Islet of Langerhans (tissue), 1 donor: ENCODE measurements around the gene ADCK2.
"Not testable (repeated sequence)": the region's sequence is repeated elsewhere in the genome, so short reads cannot be mapped to it uniquely, and the experiment has no call there.

Experiments
- FAIRE-seq: peaks from one replicate; lab custom pipeline; 2011; peaks lifted over from hg19 to GRCh38; lab: Jason Lieb, UNC

ADCK2 gene, protein sequence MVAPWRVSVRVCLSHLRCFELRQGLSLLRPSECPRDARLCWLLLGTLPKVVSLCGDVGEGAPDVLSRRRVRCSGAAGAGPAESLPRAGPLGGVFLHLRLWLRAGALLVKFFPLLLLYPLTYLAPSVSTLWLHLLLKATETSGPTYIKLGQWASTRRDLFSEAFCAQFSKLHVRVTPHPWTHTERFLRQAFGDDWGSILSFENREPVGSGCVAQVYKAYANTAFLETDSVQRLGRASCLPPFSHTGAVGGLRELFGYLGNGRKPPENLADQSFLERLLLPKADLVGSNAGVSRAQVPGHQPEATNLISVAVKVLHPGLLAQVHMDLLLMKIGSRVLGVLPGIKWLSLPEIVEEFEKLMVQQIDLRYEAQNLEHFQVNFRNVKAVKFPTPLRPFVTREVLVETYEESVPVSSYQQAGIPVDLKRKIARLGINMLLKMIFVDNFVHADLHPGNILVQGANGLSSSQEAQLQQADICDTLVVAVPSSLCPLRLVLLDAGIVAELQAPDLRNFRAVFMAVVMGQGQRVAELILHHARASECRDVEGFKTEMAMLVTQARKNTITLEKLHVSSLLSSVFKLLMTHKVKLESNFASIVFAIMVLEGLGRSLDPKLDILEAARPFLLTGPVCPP

GRCh38 chr7:140672382-140673062 is at the start of gene ADCK2:
Gene ADCK2 (plus strand): TSS chr7:140672945. CDS start chr7:140673331, 386 bp downstream.
- no peak for FAIRE-seq

- no peak for FAIRE-seq
Observed at GRCh38 chr7:140623980-140624379, 48.8 kb upstream of the ADCK2 start.

DNA sequence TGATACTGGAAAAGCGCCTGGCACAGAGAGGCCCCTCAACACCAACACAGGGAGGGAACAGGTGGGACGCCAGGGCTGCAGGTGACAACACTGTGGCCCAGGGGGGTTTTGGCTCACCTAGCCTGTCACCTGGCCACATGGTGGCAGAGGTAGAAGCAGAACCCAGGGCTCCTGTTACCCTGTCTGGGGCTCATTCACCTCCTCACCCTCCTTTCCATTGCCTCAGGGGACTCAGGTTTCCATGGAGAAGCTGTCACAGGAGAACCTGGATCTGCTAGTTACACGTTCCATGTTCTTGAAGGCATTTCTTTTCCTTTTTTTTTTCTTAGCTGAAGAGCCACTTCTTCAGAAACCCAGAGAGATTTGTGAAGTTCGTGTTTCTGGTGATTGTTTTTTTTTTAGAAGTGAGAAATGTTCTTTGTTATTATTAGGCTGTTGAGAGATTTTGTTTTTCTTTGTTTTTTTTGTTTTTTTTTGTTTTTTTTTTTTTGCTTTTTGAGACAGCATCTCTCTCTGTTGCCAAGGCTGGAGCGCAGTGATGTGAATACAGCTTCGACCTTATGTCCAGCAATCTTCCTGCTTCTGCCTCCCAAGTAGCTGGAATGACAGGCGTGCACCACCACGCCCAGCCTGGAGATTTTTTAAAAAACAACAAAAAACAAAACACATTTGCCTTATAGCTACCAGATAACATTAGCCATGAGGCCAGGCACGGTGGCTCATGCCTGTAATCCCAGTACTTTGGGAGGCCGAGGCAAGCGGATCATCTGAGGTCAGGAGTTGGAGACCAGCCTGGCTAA is 48.2 kb upstream of the ADCK2 start:
- FAIRE-seq, result no peak

- FAIRE-seq, result not testable (repeated sequence)
Observed at GRCh38 chr7:140625192-140625558, 47.6 kb upstream of the ADCK2 start.

GRCh38 chr7:140625908-140626868 is 46.6 kb upstream of the ADCK2 start:
- no peak for FAIRE-seq

- no peak for FAIRE-seq
Observed at GRCh38 chr7:140631021-140631420, 41.7 kb upstream of the ADCK2 start.

GRCh38 chr7:140631602-140632001 is 41.1 kb upstream of the ADCK2 start:
- FAIRE-seq, result no peak

GRCh38 chr7:140635345-140635744 is 37.4 kb upstream of the ADCK2 start:
- FAIRE-seq, result no peak

DNA sequence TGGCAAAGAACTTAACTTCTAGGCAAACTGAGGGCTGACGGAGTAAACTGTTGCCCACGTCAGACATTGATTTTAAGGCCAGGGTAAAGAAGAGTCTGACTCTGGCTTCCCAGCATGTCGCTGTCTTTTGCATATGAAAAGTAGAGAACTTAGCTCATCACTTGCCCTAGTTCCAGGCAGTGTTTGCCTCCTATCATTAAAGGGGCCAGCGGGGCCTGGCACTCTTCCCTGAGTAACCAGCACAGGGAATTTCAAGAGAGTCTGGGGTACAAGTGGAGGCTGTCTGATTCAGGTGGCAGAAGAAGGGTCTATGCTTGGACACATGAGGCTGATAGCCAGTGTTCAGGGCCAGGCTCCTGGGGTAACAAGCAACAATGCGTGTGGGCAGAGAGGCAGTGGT is 36.9 kb upstream of the ADCK2 start:
- no peak for FAIRE-seq

DNA sequence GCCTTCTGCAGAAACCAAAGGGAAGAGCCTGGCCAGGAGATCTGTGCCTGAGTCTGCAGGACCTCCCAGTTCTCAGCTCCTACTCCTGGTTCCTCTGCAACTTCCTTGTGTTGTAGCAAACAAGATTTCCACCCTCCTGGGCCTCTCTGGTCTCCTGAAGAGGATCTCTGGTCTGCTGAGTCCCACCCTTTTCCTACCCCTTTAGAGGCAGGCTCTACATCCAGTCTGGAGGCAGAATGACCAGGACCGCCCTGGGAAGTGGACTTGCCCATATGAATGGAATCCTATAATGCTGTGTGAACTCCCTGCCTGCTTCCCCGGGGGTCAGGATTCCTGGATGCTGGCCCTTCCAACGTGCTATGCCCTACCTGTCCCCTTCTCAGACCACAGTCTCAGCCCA is 35.3 kb upstream of the ADCK2 start:
- FAIRE-seq, result no peak

DNA sequence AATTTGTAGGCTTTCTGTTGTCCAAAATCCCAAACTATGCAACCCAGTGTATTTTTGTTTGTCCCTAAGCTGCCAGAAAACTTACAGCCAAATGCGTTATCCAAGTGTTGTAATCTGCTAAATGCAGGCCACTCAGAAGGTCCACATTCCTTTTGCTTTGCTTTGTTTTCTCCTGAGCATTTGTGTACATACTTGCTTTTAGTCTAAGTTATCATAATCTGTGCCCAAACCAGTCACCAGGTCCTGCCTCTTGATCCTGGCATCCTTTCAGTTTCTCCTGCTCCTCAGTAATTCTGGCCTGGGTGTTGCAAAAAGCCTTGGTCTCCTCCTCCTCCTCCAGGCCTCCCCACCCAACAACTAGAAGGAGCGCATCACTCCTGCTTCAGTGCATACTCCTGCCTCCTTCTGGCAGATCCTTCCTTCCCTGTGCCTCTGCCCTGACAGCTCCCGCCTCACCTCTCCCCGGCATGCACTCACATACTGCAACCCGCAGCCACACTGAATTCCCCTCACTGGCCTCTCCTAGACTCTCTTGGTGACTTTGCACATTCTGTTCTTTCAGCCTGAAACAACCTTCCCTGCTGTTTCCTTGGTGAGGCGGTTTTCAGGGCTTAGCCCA is 34.5 kb upstream of the ADCK2 start:
- FAIRE-seq, result no peak

- FAIRE-seq, result no peak
Observed at GRCh38 chr7:140639366-140640053, 33.2 kb upstream of the ADCK2 start.

GRCh38 chr7:140640060-140640637 is 32.6 kb upstream of the ADCK2 start:
- FAIRE-seq, result no peak

GRCh38 chr7:140640727-140641523 is 31.8 kb upstream of the ADCK2 start, which contains the start of gene DENND2A:
Gene DENND2A (minus strand): TSS chr7:140640813. CDS start chr7:140602397, 38,416 bp downstream.
- FAIRE-seq, result no peak

- no peak for FAIRE-seq
Observed at GRCh38 chr7:140641524-140642195, 31.1 kb upstream of the ADCK2 start.

GRCh38 chr7:140643416-140643815 is 29.3 kb upstream of the ADCK2 start:
- FAIRE-seq, result no peak

DNA sequence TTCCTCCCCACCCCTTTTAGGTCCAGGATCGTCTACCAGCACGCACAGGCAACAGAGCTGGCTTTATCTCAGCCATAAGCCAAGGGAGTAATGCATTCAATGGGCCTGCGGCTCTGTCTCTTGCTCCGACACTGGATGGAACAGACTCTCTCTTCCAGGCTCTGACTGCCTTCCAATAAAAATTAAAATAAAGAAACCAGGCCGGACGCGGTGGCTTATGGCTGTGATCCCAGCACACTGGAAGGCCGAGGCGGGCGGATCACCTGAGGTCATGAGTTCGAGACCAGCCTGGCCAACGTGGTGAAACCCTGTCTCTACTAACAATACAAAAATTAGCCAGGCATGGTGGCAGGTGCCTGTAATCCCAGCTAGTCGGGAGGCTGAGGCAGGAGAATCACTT is 28.0 kb upstream of the ADCK2 start:
- FAIRE-seq, result not testable (repeated sequence)
